SH-SY5Y (cell line): ENCODE measurements around the gene FZR1.

Experiments used
- GATA2 ChIP-seq: IDR thresholded peaks from 2 replicates; pipeline ENCODE4 v1.6.1; 2011; ENCODE audit warnings: mild to moderate bottlenecking, low read depth, low read length
- GATA3 ChIP-seq: IDR thresholded peaks from 2 replicates; pipeline ENCODE4 v1.6.1; 2011; ENCODE audit warnings: low read depth, mild to moderate bottlenecking, low read length, moderate library complexity

GRCh38 chr19:3504735-3505134 is 1.4 kb upstream of the FZR1 start:
- TF ChIP-seq GATA2 (no peak), GATA3 (no peak)
